Vagina (tissue), 2 donors: Measurements from ENCODE around the gene PPFIA2. TPM values are rescaled to one million over a fixed set of nuclear protein-coding genes. Genes with fewer than 3 reads are reported as not detected.

Experiments used
- DNase-seq, 2 donors: peaks; one replicate each; pipeline ENCODE4 v3.0.0-alpha.2; 2017; ENCODE audit errors: extremely low spot score in 2 of 2
- H3K27ac ChIP-seq: fragments of 200-600 bp; sonication (generic); one replicate; pipeline ENCODE4 v1.5.1; 2019
- H3K27me3 ChIP-seq: fragments of 200-600 bp; sonication (generic); one replicate; pipeline ENCODE4 v1.5.1; 2019
- H3K36me3 ChIP-seq, 2 donors: fragments of 200-600 bp; sonication (generic); one replicate each; pipeline ENCODE4 v1.5.1; 2017 to 2019
- H3K4me1 ChIP-seq: fragments of 200-600 bp; sonication (generic); one replicate; pipeline ENCODE4 v1.5.1; 2019
- H3K4me3 ChIP-seq, 2 donors: fragments of 200-600 bp; sonication (generic); 1 replicate in 1 of 2; 2 replicates in 1 of 2; pipeline ENCODE4 v1.5.1; 2016 to 2019
- H3K9me3 ChIP-seq: fragments of 200-600 bp; sonication (generic); one replicate; pipeline ENCODE4 v1.5.1; 2019
- CTCF ChIP-seq, 3 experiments: fragments of 450-650 bp in 2 of 3; fragments of 200-600 bp in 1 of 3; sonication (generic) in 1 of 3; IDR thresholded peaks; one replicate each; pipeline ENCODE4 v1.5.1; 2017 to 2019; ENCODE audit warnings: antibody characterized with exemption in 3 of 3, mild to moderate bottlenecking in 2 of 3, moderate library complexity in 2 of 3
- POLR2A ChIP-seq, 2 donors: fragments of 450-650 bp; IDR thresholded peaks; one replicate each; pipeline ENCODE4 v1.6.1; 2017; ENCODE audit warnings: antibody characterized with exemption in 2 of 2, mild to moderate bottlenecking in 2 of 2, moderate library complexity in 2 of 2
- POLR2AphosphoS5 ChIP-seq, 2 donors: sonication (generic); formaldehyde crosslinking; IDR thresholded peaks; one replicate each; pipeline ENCODE4 v1.9.0; 2017; ENCODE audit warnings: antibody characterized with exemption in 2 of 2, mild to moderate bottlenecking in 2 of 2, low read depth in 1 of 2; ENCODE audit not compliant: insufficient read depth in 1 of 2
- intact Hi-C: fragments of 100-400 bp; cut with DNase I; formaldehyde crosslinking; loops from one replicate; pipeline ENCODE4 v1.15.1; 2023
- total RNA-seq: library from RNA; depleted of rRNA; stranded (reverse); fragments of >200 nt; gene quantifications from one replicate; pipeline ENCODE4 v1.2.3, GENCODE V29; 2016

PPFIA2 gene
- total RNA-seq, 1 donor from 2014 or later, result 5.2 TPM

- intact Hi-C loops, result no loop called here
- no peak overlapping the region for H3K4me3 ChIP-seq
- no peak for DNase-seq
These were observed 170.7 kb downstream of the PPFIA2 start for GRCh38 chr12:81588235-81589008.

GRCh38 chr12:81585787-81586186, 173.4 kb downstream of the PPFIA2 start:
- no peaks in the 10 kb centered on the region for H3K36me3 ChIP-seq
- H3K27me3 ChIP-seq, result no peaks in the 10 kb centered on the region
- H3K27ac ChIP-seq, result no peak overlapping the region
- no peak for DNase-seq
- TF ChIP-seq CTCF (IDR thresholded peaks at IDR 0.05) (no peak), POLR2A (IDR thresholded peaks at IDR 0.05) (no peak), POLR2AphosphoS5 (IDR thresholded peaks at IDR 0.05; ENCODE audit: insufficient read depth in 1 of 2, low read depth in 1 of 2) (no peak)
- no peaks in the 10 kb centered on the region for H3K9me3 ChIP-seq
- no peaks in the 10 kb centered on the region for H3K4me1 ChIP-seq
- intact Hi-C loops, result no loop called here
- no peak overlapping the region for H3K4me3 ChIP-seq

More at GRCh38 chr12:81588235-81589008, 170.7 kb downstream of the PPFIA2 start:
- no peaks in the 10 kb centered on the region for H3K9me3 ChIP-seq
- H3K27me3 ChIP-seq, result no peaks in the 10 kb centered on the region
- no peaks in the 10 kb centered on the region for H3K4me1 ChIP-seq
- no peaks in the 10 kb centered on the region for H3K36me3 ChIP-seq
- TF ChIP-seq POLR2AphosphoS5 (IDR thresholded peaks at IDR 0.05; ENCODE audit: insufficient read depth in 1 of 2, low read depth in 1 of 2), result no peak
- no peak for TF ChIP-seq POLR2A (IDR thresholded peaks at IDR 0.05)
- TF ChIP-seq CTCF (IDR thresholded peaks at IDR 0.05), result no peak
- H3K27ac ChIP-seq, result no peak overlapping the region

GRCh38 chr12:81573228-81573627, 185.9 kb downstream of the PPFIA2 start:
- Histone ChIP-seq H3K27me3 (no peaks in the 10 kb centered on the region), H3K36me3 (no peaks in the 10 kb centered on the region), H3K4me3 (no peak overlapping the region), H3K27ac (no peak overlapping the region), H3K9me3 (no peaks in the 10 kb centered on the region), H3K4me1 (no peaks in the 10 kb centered on the region)
- TF ChIP-seq POLR2A (IDR thresholded peaks at IDR 0.05) (no peak), POLR2AphosphoS5 (IDR thresholded peaks at IDR 0.05; ENCODE audit: insufficient read depth in 1 of 2, low read depth in 1 of 2) (no peak), CTCF (IDR thresholded peaks at IDR 0.05) (no peak)
- DNase-seq, result no peak
- intact Hi-C loops, result no loop called here

- Histone ChIP-seq H3K36me3 (no peaks in the 10 kb centered on the region), H3K9me3 (no peaks in the 10 kb centered on the region), H3K4me3 (no peak overlapping the region), H3K27me3 (no peaks in the 10 kb centered on the region), H3K4me1 (no peaks in the 10 kb centered on the region), H3K27ac (no peak overlapping the region)
- no peak for DNase-seq
- no peak for TF ChIP-seq POLR2A (IDR thresholded peaks at IDR 0.05)
- no peak for TF ChIP-seq POLR2AphosphoS5 (IDR thresholded peaks at IDR 0.05; ENCODE audit: insufficient read depth in 1 of 2, low read depth in 1 of 2)
- no peak for TF ChIP-seq CTCF (IDR thresholded peaks at IDR 0.05)
- intact Hi-C loops, result no loop called here
These were observed 186.7 kb downstream of the PPFIA2 start for GRCh38 chr12:81572411-81572810.

- intact Hi-C loops, result no loop called here
- Histone ChIP-seq H3K4me1 (no peaks in the 10 kb centered on the region), H3K4me3 (no peak overlapping the region), H3K27me3 (no peaks in the 10 kb centered on the region), H3K27ac (no peak overlapping the region), H3K36me3 (no peaks in the 10 kb centered on the region), H3K9me3 (no peaks in the 10 kb centered on the region)
- TF ChIP-seq POLR2A (IDR thresholded peaks at IDR 0.05), result no peak
- no peak for TF ChIP-seq CTCF (IDR thresholded peaks at IDR 0.05)
- no peak for TF ChIP-seq POLR2AphosphoS5 (IDR thresholded peaks at IDR 0.05; ENCODE audit: insufficient read depth in 1 of 2, low read depth in 1 of 2)
- DNase-seq, result no peak
These were observed 188.9 kb downstream of the PPFIA2 start for GRCh38 chr12:81570234-81570633.
